Heart left ventricle (tissue), 16 donors: Measurements from ENCODE around the gene LYSMD1. TPM values are rescaled to one million over a fixed set of nuclear protein-coding genes. Genes with fewer than 3 reads are reported as not detected.
"Not testable (repeated sequence)": the region's sequence is repeated elsewhere in the genome, so short reads cannot be mapped to it uniquely, and the experiment has no call there.

ENCODE experiments used
- ATAC-seq, 4 donors: fragments of 200-7000 bp; cut with Tn5 transposase; one replicate each; pipeline ENCODE4 v1.9.1; 2020 to 2022; ENCODE audit warnings: moderate library complexity in 4 of 4, mild to moderate bottlenecking in 3 of 4, moderate number of reproducible peaks in 1 of 4
- DNase-seq, 5 donors: peaks; one replicate each; pipeline ENCODE4 v3.0.0-alpha.2; 2020
- H3K27ac ChIP-seq, 12 donors: fragments of 200-600 bp; sonication (generic) in 4 of 12; one replicate each; pipeline versions ENCODE4 v1.5.0 to v1.8.0; 2016 to 2022; ENCODE audit warnings: mild to moderate bottlenecking in 2 of 12
- H3K27me3 ChIP-seq, 9 donors: fragments of 200-600 bp; sonication (generic) in 2 of 9; one replicate each; pipeline versions ENCODE4 v1.5.1 to v1.8.0; 2016 to 2022; ENCODE audit warnings: mild to moderate bottlenecking in 3 of 9
- H3K36me3 ChIP-seq, 9 donors: fragments of 200-600 bp; sonication (generic) in 2 of 9; one replicate each; pipeline versions ENCODE4 v1.5.0 to v1.8.0; 2018 to 2022; ENCODE audit warnings: mild to moderate bottlenecking in 2 of 9
- H3K4me1 ChIP-seq, 12 donors: fragments of 200-600 bp; sonication (generic) in 4 of 12; one replicate each; pipeline versions ENCODE4 v1.5.0 to v1.8.0; 2016 to 2022; ENCODE audit warnings: mild to moderate bottlenecking in 3 of 12
- H3K4me3 ChIP-seq, 12 donors: fragments of 200-600 bp; sonication (generic) in 4 of 12; one replicate each; pipeline versions ENCODE4 v1.5.0 to v1.8.0; 2017 to 2022; ENCODE audit warnings: mild to moderate bottlenecking in 9 of 12, moderate library complexity in 4 of 12
- H3K9me3 ChIP-seq, 12 donors: fragments of 200-600 bp; sonication (generic) in 4 of 12; one replicate each; pipeline versions ENCODE4 v1.5.0 to v1.8.0; 2016 to 2022; ENCODE audit warnings: mild to moderate bottlenecking in 1 of 12
- POLR2A ChIP-seq, 2 donors: fragments of 450-650 bp; IDR thresholded peaks; one replicate each; pipeline ENCODE4 v1.6.1; 2017; ENCODE audit warnings: antibody characterized with exemption in 2 of 2, mild to moderate bottlenecking in 2 of 2, moderate library complexity in 2 of 2
- WGBS, 4 donors: extraction: QIAGEN DNeasy Blood & Tissue Kit in 2 of 4; methylation state at CpG; one replicate each; pipeline versions ENCODE4 v1.1.5 to v1.1.7; 2013 to 2018; 5-methylcytosine and 5-hydroxymethylcytosine counted together
- intact Hi-C, 10 donors: fragments of 100-400 bp; cut with DNase I; formaldehyde crosslinking; loops; one replicate each; pipeline versions ENCODE4 v1.11.1 to v1.14.2; 2022
- polyA plus RNA-seq, 2 donors: library from polyadenylated mRNA; stranded (reverse); fragments of 200-250 nt; gene quantifications; one replicate each; pipeline ENCODE4 v1.2.3, GENCODE V29; 2013
- total RNA-seq, 9 donors: library from RNA; depleted of rRNA in 2 of 9; stranded (reverse); fragments of >200 nt in 2 of 9; fragmentation: NEBNext Ultra II Directional in 3 of 9; extraction: Animal tissue kit (Norgen Biotek cat#: 25700) in 3 of 9; gene quantifications; one replicate each; pipeline versions ENCODE4 v1.1.0 to v1.2.4, GENCODE V29; 2016 to 2023
- TF ChIP-seq, protein P1 (sequence below), 12 donors: fragments of 200-600 bp; sonication (generic) in 4 of 12; IDR thresholded peaks; one replicate each; pipeline versions ENCODE4 v1.5.0 to v1.8.0; 2018 to 2022; ENCODE audit warnings: antibody characterized with exemption in 12 of 12, mild to moderate bottlenecking in 5 of 12
- donor health status: ischemic (EF 13 %, LVEDD 7.1; RV severe dilation, severe dysfunction).
- donor health status: healthy with polysubstance abuse.
- donor health status: DM: no; HTN: yes; CAD: no.
- donor health status: DM: no; HTN: no; CAD: no.
- donor health status: ischemic (EF 25% LVEDD 6.9; RV normal size, moderate dysfunction).
- donor health status: ischemic (EF 25% LVEDD 5.7; RV mildly dilated, moderate dysfunction).
- donor health status: healthy.
- donor health status: DM: yes; HTN: yes; CAD: no.
- donor health status: ischemic (EF 35%, LVEDD 5.7; RV mildly dilated, moderate dysfunction).
- donor health status: nonischemic (EF 11% LVEDD 7.7; RV severe dilation, severe dysfunction).
- donor health status: DM: yes; HTN: yes; CAD: no.
- donor health status: PGD.
- donor health status: ischemic (EF 29% LVEDD 5.4; RV normal size, mild dysfunction).
- donor health status: nonischemic (EF 23%, LVEDD 6.1; RV moderate dilation, normal function).

Gene LYSMD1
- total and polyA plus RNA-seq, 11 donors = 6.8 to 26.8 (median 13.0) TPM

DNA sequence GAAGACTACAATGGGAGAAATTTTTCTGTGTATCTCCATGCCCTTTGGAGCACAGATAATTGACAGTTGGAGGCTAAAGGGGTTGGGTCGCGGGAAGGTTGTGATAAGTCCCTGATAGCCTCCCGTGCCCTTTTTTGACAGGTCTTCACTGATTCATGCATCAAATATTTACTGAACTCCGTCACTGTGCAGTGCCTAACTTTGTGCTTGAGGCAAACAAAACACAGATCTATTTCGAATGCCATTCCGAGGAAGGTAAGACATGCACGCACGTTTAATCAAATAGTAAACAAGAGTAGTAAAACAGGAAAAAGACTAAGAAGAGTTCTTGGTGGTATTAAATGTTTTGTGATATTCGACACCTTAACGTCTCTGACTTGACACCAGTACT is 32.2 kb upstream of the LYSMD1 start:
- Histone ChIP-seq H3K9me3 (no peaks in the 10 kb centered on the region), H3K4me1 (peaks cover 0 to 49% (median 36%) of the 10 kb centered on the region in 12 donors), H3K4me3 (peak overlapping the region; percentile 58 to 90 (median 78)), H3K36me3 (peaks cover 0 to 12% (median 5%) of the 10 kb centered on the region in 9 donors), H3K27ac (peak overlapping the region; percentile 33 to 94 (median 90)), H3K27me3 (no peaks in the 10 kb centered on the region)
- peak in 1 of 5 donors; percentile 9 for DNase-seq
- TF ChIP-seq POLR2A (IDR thresholded peaks at IDR 0.05) = no peak
- TF ChIP-seq, protein P1, sequence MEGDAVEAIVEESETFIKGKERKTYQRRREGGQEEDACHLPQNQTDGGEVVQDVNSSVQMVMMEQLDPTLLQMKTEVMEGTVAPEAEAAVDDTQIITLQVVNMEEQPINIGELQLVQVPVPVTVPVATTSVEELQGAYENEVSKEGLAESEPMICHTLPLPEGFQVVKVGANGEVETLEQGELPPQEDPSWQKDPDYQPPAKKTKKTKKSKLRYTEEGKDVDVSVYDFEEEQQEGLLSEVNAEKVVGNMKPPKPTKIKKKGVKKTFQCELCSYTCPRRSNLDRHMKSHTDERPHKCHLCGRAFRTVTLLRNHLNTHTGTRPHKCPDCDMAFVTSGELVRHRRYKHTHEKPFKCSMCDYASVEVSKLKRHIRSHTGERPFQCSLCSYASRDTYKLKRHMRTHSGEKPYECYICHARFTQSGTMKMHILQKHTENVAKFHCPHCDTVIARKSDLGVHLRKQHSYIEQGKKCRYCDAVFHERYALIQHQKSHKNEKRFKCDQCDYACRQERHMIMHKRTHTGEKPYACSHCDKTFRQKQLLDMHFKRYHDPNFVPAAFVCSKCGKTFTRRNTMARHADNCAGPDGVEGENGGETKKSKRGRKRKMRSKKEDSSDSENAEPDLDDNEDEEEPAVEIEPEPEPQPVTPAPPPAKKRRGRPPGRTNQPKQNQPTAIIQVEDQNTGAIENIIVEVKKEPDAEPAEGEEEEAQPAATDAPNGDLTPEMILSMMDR (IDR thresholded peaks at IDR 0.05) = no peak
- intact Hi-C loops = loop anchor here (2.0 to 10.0 kb wide), 8 partner anchors 53 to 207 kb away; partner anchors contain the start of genes PSMD4 (in 5 of the 10) and RFX5 (in 1 of the 10)
- whole genome bisulfite sequencing, 4 donors = 5 to 9% (median 8%) methylated on average over 10 of the region's 10 CpGs
- no peak for ATAC-seq

GRCh38 chr1:151196292-151196800 is 30.6 kb upstream of the LYSMD1 start:
- ATAC-seq (peak in 2 of 4 donors; percentile 8 to 16), DNase-seq (peak in 4 of 5 donors; percentile 57 to 69 (median 64))
- H3K4me1 ChIP-seq = peaks cover 0 to 35% (median 26%) of the 10 kb centered on the region in 12 donors
- no peaks in the 10 kb centered on the region for H3K27me3 ChIP-seq
- TF ChIP-seq, protein P1 (IDR thresholded peaks at IDR 0.05) = peak; percentile 33 to 71 (median 54)
- TF ChIP-seq POLR2A (IDR thresholded peaks at IDR 0.05) = no peak
- peak overlapping the region in 5 of 12 donors; percentile 1 to 36 (median 7) for H3K4me3 ChIP-seq
- no peaks in the 10 kb centered on the region for H3K36me3 ChIP-seq
- peak overlapping the region in 10 of 12 donors; percentile 28 to 73 (median 50) for H3K27ac ChIP-seq
- WGBS, 4 donors = 39 to 45% (median 41%) methylated on average over 14 of the region's 14 CpGs
- intact Hi-C loops = loop anchor here in 8 of 10 donors (1.0 to 10.0 kb wide), 8 partner anchors 55 to 208 kb away; partner anchors contain the start of genes PSMD4 (in 3 of the 8) and RFX5 (in 1 of the 8)
- no peaks in the 10 kb centered on the region for H3K9me3 ChIP-seq

DNA sequence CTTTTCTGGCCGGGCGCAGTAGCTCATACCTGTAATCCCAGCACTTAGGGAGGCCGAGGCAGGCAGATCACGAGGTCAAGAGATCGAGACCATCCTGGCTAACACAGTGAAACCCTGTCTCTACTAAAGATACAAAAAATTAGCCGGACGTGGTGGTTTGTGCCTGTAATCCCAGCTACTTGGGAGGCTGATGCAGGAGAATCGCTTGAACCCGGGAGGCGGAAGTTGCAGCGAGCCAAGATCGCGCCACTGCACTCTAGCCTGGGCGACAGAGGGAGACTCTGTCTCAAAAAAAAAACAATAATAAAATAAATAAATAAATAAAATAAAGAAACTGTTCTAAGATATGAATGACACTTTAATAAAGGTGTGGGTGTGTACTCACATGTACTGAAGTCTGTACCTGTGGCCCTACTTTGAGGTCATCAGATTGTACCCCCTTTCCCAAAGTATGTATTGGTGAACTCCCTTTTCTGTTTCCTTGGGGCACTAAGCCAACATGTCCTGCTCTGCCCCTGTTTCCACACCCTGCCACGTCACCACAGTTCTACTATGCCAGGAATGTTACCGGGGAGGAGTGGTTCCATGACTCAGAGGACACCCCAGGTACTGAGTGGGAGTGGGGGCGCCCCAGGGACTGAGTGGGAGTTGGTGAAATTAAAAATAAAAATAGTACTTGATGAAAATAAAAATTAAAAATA is 29.3 kb upstream of the LYSMD1 start:
- DNase-seq (peak in 4 of 5 donors; percentile 56 to 81 (median 63)), ATAC-seq (peak in 3 of 4 donors; percentile 15 to 33 (median 27))
- peak overlapping the region in 6 of 12 donors; percentile 2 to 73 (median 55) for H3K27ac ChIP-seq
- H3K9me3 ChIP-seq, H3K36me3 ChIP-seq, H3K27me3 ChIP-seq: not testable (repeated sequence)
- peaks cover 0 to 29% (median 15%) of the 10 kb centered on the region in 12 donors for H3K4me1 ChIP-seq
- peak overlapping the region in 3 of 12 donors; percentile 4 to 22 (median 7) for H3K4me3 ChIP-seq
- intact Hi-C loops = loop anchor here in 7 of 10 donors (5.0 to 10.0 kb wide), 5 partner anchors 57 to 210 kb away; partner anchors contain the start of genes PSMD4 (in 4 of the 7) and RFX5 (in 1 of the 7)
- 63 to 74% (median 68%) methylated on average over 17 of the region's 17 CpGs for WGBS, 4 donors

DNA sequence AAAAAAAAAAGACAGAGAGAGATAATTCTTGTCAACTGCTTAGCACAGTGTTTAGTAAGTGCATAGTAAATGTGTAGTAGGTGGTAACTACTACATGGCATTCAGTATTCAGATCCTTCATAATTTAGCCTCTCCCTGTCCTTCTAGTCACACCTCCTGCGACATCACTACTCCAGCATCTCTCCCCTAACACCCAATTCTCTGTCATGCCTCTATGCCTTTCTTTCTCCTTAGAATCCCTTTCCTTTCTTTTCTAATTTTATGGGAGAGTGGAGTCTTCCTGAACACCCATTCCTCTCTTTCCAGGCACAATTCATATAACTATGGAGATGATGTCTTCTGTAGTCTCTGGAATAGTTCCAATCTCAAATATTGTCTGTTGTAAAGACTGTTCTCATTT is 28.2 kb upstream of the LYSMD1 start:
- H3K27ac ChIP-seq = no peak overlapping the region

DNA sequence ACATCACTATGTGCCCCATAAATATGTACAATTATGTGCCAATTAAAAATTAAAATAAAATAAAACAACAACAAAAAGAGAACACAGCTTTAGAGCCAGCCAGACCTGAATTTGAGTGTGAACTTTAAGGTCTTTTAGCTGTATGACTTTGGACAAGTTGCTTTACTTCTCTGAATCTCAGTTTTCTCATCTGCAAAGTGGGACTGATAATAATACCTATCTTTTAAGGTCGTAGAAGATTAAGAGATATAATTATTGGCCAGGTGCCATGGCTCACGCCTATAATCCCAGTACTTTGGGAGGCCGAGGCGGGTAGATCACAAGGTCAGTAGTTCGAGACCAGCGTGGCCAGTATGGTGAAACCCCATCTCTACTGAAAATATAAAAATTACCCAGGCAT is 27.6 kb upstream of the LYSMD1 start:
- peaks cover 0 to 34% (median 21%) of the 10 kb centered on the region in 12 donors for H3K4me1 ChIP-seq
- no peak overlapping the region for H3K4me3 ChIP-seq
- no peaks in the 10 kb centered on the region for H3K36me3 ChIP-seq
- ATAC-seq (no peak), DNase-seq (no peak)
- H3K9me3 ChIP-seq = no peaks in the 10 kb centered on the region
- TF ChIP-seq, protein P1 (IDR thresholded peaks at IDR 0.05) = no peak
- no peak for TF ChIP-seq POLR2A (IDR thresholded peaks at IDR 0.05)
- no peak overlapping the region for H3K27ac ChIP-seq
- intact Hi-C loops = loop anchor here in 5 of 10 donors (5.0 to 10.0 kb wide), 4 partner anchors 59 to 211 kb away; partner anchors contain the start of genes PSMD4 (in 2 of the 5) and RFX5 (in 1 of the 5)
- 68 to 82% (median 73%) methylated on average over 6 of the region's 6 CpGs for WGBS, 4 donors
- no peaks in the 10 kb centered on the region for H3K27me3 ChIP-seq

More for the DNA sequence above, 28.2 kb upstream of the LYSMD1 start:
- Histone ChIP-seq H3K9me3 (no peaks in the 10 kb centered on the region), H3K27me3 (no peaks in the 10 kb centered on the region), H3K4me1 (peaks cover 0 to 28% (median 15%) of the 10 kb centered on the region in 12 donors), H3K4me3 (no peak overlapping the region), H3K36me3 (no peaks in the 10 kb centered on the region)
- no peak for ATAC-seq
- WGBS, 4 donors = 77 to 84% (median 80%) methylated on average over 1 of the region's 1 CpG
- DNase-seq = no peak
- intact Hi-C loops = loop anchor here in 5 of 10 donors (5.0 to 10.0 kb wide), 4 partner anchors 58 to 211 kb away; partner anchors contain the start of genes PSMD4 (in 2 of the 5) and RFX5 (in 1 of the 5)
- TF ChIP-seq POLR2A (IDR thresholded peaks at IDR 0.05) = no peak
